CD8-positive, alpha-beta memory T cell (primary cell): Measurements from ENCODE around the gene WDPCP. TPM values are rescaled to one million over a fixed set of nuclear protein-coding genes. Genes with fewer than 3 reads are reported as not detected.
"Not testable (repeated sequence)": the region's sequence is repeated elsewhere in the genome, so short reads cannot be mapped to it uniquely, and the experiment has no call there.

Source experiments
- CTCF ChIA-PET: fragments of 350-600 bp; sonication (Branson Sonifier 250); formaldehyde crosslinking; loops from one replicate; lab custom pipeline; 2021; ENCODE audit warnings: antibody characterized with exemption; lab: Charles Lee
- POLR2A ChIA-PET: fragments of 350-600 bp; sonication (Branson Sonifier 250); formaldehyde crosslinking; loops from one replicate; lab custom pipeline; 2021; ENCODE audit warnings: antibody characterized with exemption; lab: Charles Lee
- DNase-seq, 5 donors: peaks; one replicate each; pipeline versions ENCODE4 v3.0.0 to v3.0.0-alpha.2; 2020 to 2022; ENCODE audit warnings: mixed read lengths in 1 of 5
- H3K27ac ChIP-seq: one replicate; pipeline ENCODE4 v1.7.0; 2013; ENCODE audit warnings: low read depth, mild to moderate bottlenecking, low read length, moderate library complexity
- H3K27me3 ChIP-seq: 2 replicates; pipeline ENCODE4 v1.7.0; 2013; ENCODE audit warnings: low read length, mild to moderate bottlenecking; ENCODE audit not compliant: insufficient read depth, poor library complexity, severe bottlenecking
- H3K36me3 ChIP-seq: 2 replicates; pipeline ENCODE4 v1.7.0; 2013; ENCODE audit warnings: mild to moderate bottlenecking, low read length, moderate library complexity; ENCODE audit not compliant: insufficient read depth
- H3K4me1 ChIP-seq: 2 replicates; pipeline ENCODE4 v1.7.0; 2013; ENCODE audit warnings: mild to moderate bottlenecking, low read length, moderate library complexity; ENCODE audit not compliant: insufficient read depth
- H3K4me3 ChIP-seq: 2 replicates; pipeline ENCODE4 v1.7.0; 2013; ENCODE audit warnings: mild to moderate bottlenecking, low read length
- H3K9me3 ChIP-seq: 2 replicates; pipeline ENCODE4 v1.7.0; 2013; ENCODE audit warnings: mild to moderate bottlenecking, low read length
- H3K27ac Mint-ChIP-seq, 8 donors: one replicate each; pipeline ENCODE4 v1.8.0; 2020 to 2021; ENCODE audit warnings: mixed read lengths in 8 of 8, mild to moderate bottlenecking in 6 of 8, inconsistent platforms in 3 of 8, moderate library complexity in 3 of 8
- H3K27me3 Mint-ChIP-seq, 2 donors: one replicate each; pipeline ENCODE4 v1.8.0; 2020 to 2021; ENCODE audit warnings: mixed read lengths in 2 of 2, mild to moderate bottlenecking in 1 of 2, moderate library complexity in 1 of 2
- H3K36me3 Mint-ChIP-seq, 3 donors: one replicate each; pipeline ENCODE4 v1.8.0; 2020 to 2021; ENCODE audit warnings: mixed read lengths in 3 of 3, inconsistent platforms in 1 of 3, mild to moderate bottlenecking in 1 of 3
- H3K4me1 Mint-ChIP-seq, 3 donors: one replicate each; pipeline ENCODE4 v1.8.0; 2020 to 2021; ENCODE audit warnings: mixed read lengths in 3 of 3, inconsistent platforms in 1 of 3, mild to moderate bottlenecking in 1 of 3
- H3K4me3 Mint-ChIP-seq, 7 donors: one replicate each; pipeline ENCODE4 v1.8.0; 2020 to 2021; ENCODE audit warnings: mixed read lengths in 7 of 7, mild to moderate bottlenecking in 6 of 7, moderate library complexity in 4 of 7, inconsistent platforms in 2 of 7
- H3K9me3 Mint-ChIP-seq, 5 donors: one replicate each; pipeline ENCODE4 v1.8.0; 2020 to 2022; ENCODE audit warnings: mixed read lengths in 5 of 5, mild to moderate bottlenecking in 3 of 5, moderate library complexity in 2 of 5, inconsistent platforms in 1 of 5
- polyA plus RNA-seq: library from polyadenylated mRNA; unstranded; fragments of 300-500 nt; fragmentation: Illumina TruSeq; gene quantifications from one replicate; pipeline ENCODE4 v1.2.3, GENCODE V29; 2021
- total RNA-seq, 2 experiments: library from RNA; stranded (reverse); gene quantifications; one replicate each; pipeline ENCODE4 v1.2.3, GENCODE V29; 2021

Gene WDPCP
- total and polyA plus RNA-seq, 3 experiments from 2014 or later, result 5.9 to 7.9 (median 7.2) TPM

GRCh38 chr2:63573026-63573425 is 15.3 kb downstream of the WDPCP start:
- H3K36me3 Mint-ChIP-seq, result peaks cover 14 to 42% (median 17%) of the 10 kb centered on the region in 3 donors
- H3K27me3 ChIP-seq, DNase-seq, H3K27ac ChIP-seq, H3K27me3 Mint-ChIP-seq, H3K9me3 ChIP-seq, H3K4me1 Mint-ChIP-seq, CTCF ChIA-PET, POLR2A ChIA-PET, H3K4me1 ChIP-seq, H3K4me3 ChIP-seq, H3K36me3 ChIP-seq, H3K4me3 Mint-ChIP-seq, H3K27ac Mint-ChIP-seq: not testable (repeated sequence)
- H3K9me3 Mint-ChIP-seq, result peaks cover 5 to 22% (median 21%) of the 10 kb centered on the region in 5 donors

- no peaks in the 10 kb centered on the region for H3K36me3 ChIP-seq
- no peak overlapping the region for H3K27ac ChIP-seq
- H3K4me3 ChIP-seq, result no peak overlapping the region
- no peaks in the 10 kb centered on the region for H3K27me3 ChIP-seq
- H3K36me3 Mint-ChIP-seq, result peaks cover 15 to 53% (median 20%) of the 10 kb centered on the region in 3 donors
- H3K4me1 Mint-ChIP-seq, result no peaks in the 10 kb centered on the region
- POLR2A ChIA-PET, result no interaction called here
- peaks cover 5 to 31% (median 27%) of the 10 kb centered on the region in 5 donors for H3K9me3 Mint-ChIP-seq
- DNase-seq, result no peak
- CTCF ChIA-PET, result no interaction called here
- H3K27ac Mint-ChIP-seq, result no peak overlapping the region
- H3K27me3 Mint-ChIP-seq, result no peaks in the 10 kb centered on the region
- no peak overlapping the region for H3K4me3 Mint-ChIP-seq
- no peaks in the 10 kb centered on the region for H3K9me3 ChIP-seq
- no peaks in the 10 kb centered on the region for H3K4me1 ChIP-seq
These were observed 16.3 kb downstream of the WDPCP start for GRCh38 chr2:63572001-63572400.

GRCh38 chr2:63571291-63571690 is 17.0 kb downstream of the WDPCP start:
- CTCF ChIA-PET, result no interaction called here
- no peak overlapping the region for H3K27ac Mint-ChIP-seq
- H3K27ac ChIP-seq, result no peak overlapping the region
- H3K4me1 Mint-ChIP-seq, result peaks cover 0 to under 1% (median 0%) of the 10 kb centered on the region in 3 donors
- H3K36me3 ChIP-seq, result no peaks in the 10 kb centered on the region
- H3K4me3 ChIP-seq, result no peak overlapping the region
- no peaks in the 10 kb centered on the region for H3K4me1 ChIP-seq
- H3K4me3 Mint-ChIP-seq, result no peak overlapping the region
- peaks cover 15 to 60% (median 20%) of the 10 kb centered on the region in 3 donors for H3K36me3 Mint-ChIP-seq
- no peaks in the 10 kb centered on the region for H3K27me3 Mint-ChIP-seq
- peaks cover 5 to 32% (median 27%) of the 10 kb centered on the region in 5 donors for H3K9me3 Mint-ChIP-seq
- no peak for DNase-seq
- no peaks in the 10 kb centered on the region for H3K9me3 ChIP-seq
- POLR2A ChIA-PET, result no interaction called here
- H3K27me3 ChIP-seq, result no peaks in the 10 kb centered on the region

GRCh38 chr2:63569740-63570139 is 18.5 kb downstream of the WDPCP start:
- peaks cover 5 to 32% (median 27%) of the 10 kb centered on the region in 5 donors for H3K9me3 Mint-ChIP-seq

GRCh38 chr2:63562751-63563150 is 25.5 kb downstream of the WDPCP start:
- no peak for DNase-seq
- POLR2A ChIA-PET, result no interaction called here
- no peak overlapping the region for H3K27ac ChIP-seq
- peaks cover 3 to 42% (median 28%) of the 10 kb centered on the region in 5 donors for H3K9me3 Mint-ChIP-seq
- H3K4me3 ChIP-seq, result no peak overlapping the region
- H3K4me1 ChIP-seq, result no peaks in the 10 kb centered on the region
- H3K9me3 ChIP-seq, result peaks cover 3% of the 10 kb centered on the region
- no peaks in the 10 kb centered on the region for H3K36me3 ChIP-seq
- H3K4me1 Mint-ChIP-seq, result peaks cover 3 to 4% (median 4%) of the 10 kb centered on the region in 3 donors
- CTCF ChIA-PET, result no interaction called here
- no peak overlapping the region for H3K4me3 Mint-ChIP-seq
- no peaks in the 10 kb centered on the region for H3K27me3 Mint-ChIP-seq
- no peak overlapping the region for H3K27ac Mint-ChIP-seq
- no peaks in the 10 kb centered on the region for H3K27me3 ChIP-seq
- H3K36me3 Mint-ChIP-seq, result peaks cover 9 to 60% (median 34%) of the 10 kb centered on the region in 3 donors

More at GRCh38 chr2:63569740-63570139, 18.5 kb downstream of the WDPCP start:
- no peak overlapping the region for H3K4me3 Mint-ChIP-seq
- no peaks in the 10 kb centered on the region for H3K9me3 ChIP-seq
- no peaks in the 10 kb centered on the region for H3K4me1 ChIP-seq
- H3K27me3 ChIP-seq, result no peaks in the 10 kb centered on the region
- H3K4me1 Mint-ChIP-seq, result peaks cover 0 to 1% (median 0%) of the 10 kb centered on the region in 3 donors
- H3K36me3 Mint-ChIP-seq, result peaks cover 17 to 65% (median 20%) of the 10 kb centered on the region in 3 donors
- H3K27me3 Mint-ChIP-seq, result no peaks in the 10 kb centered on the region
- no peak overlapping the region for H3K27ac Mint-ChIP-seq
- POLR2A ChIA-PET, result no interaction called here
- no peaks in the 10 kb centered on the region for H3K36me3 ChIP-seq
- CTCF ChIA-PET, result interaction anchor here (1.0 kb wide), 1 partner anchor 12 kb away, joined by 3 read pairs; no protein-coding TSS in a partner anchor
- no peak for DNase-seq
- H3K4me3 ChIP-seq, result no peak overlapping the region
- no peak overlapping the region for H3K27ac ChIP-seq

- H3K27me3 Mint-ChIP-seq, POLR2A ChIA-PET, H3K4me1 Mint-ChIP-seq, H3K27me3 ChIP-seq, CTCF ChIA-PET, H3K9me3 ChIP-seq, H3K4me3 Mint-ChIP-seq, H3K27ac Mint-ChIP-seq, DNase-seq, H3K27ac ChIP-seq, H3K36me3 ChIP-seq, H3K4me1 ChIP-seq, H3K4me3 ChIP-seq: not testable (repeated sequence)
- peaks cover 6 to 55% (median 42%) of the 10 kb centered on the region in 5 donors for H3K9me3 Mint-ChIP-seq
- H3K36me3 Mint-ChIP-seq, result peaks cover 16 to 66% (median 59%) of the 10 kb centered on the region in 3 donors
These were observed 29.4 kb downstream of the WDPCP start for GRCh38 chr2:63558922-63559321.

- H3K36me3 ChIP-seq, H3K4me1 ChIP-seq, POLR2A ChIA-PET, H3K27me3 Mint-ChIP-seq, H3K27ac ChIP-seq, H3K4me3 Mint-ChIP-seq, H3K4me1 Mint-ChIP-seq, H3K4me3 ChIP-seq, H3K27me3 ChIP-seq, H3K9me3 ChIP-seq: not testable (repeated sequence)
- DNase-seq, result peak in 1 of 5 donors; percentile 10
- Mint-ChIP-seq H3K9me3 (peaks cover 6 to 55% (median 42%) of the 10 kb centered on the region in 5 donors), H3K27ac (peak overlapping the region in 1 of 8 donors; percentile 3), H3K36me3 (peaks cover 17 to 77% (median 56%) of the 10 kb centered on the region in 3 donors)
- CTCF ChIA-PET, result interaction anchor here (1.5 kb wide), 1 partner anchor 12 kb away, joined by 3 read pairs; no protein-coding TSS in a partner anchor
These were observed 30.5 kb downstream of the WDPCP start for GRCh38 chr2:63557819-63558218.

- no peak overlapping the region for H3K27ac ChIP-seq
- H3K4me3 ChIP-seq, result no peak overlapping the region
- no peaks in the 10 kb centered on the region for H3K27me3 ChIP-seq
- Mint-ChIP-seq H3K27ac (no peak overlapping the region), H3K36me3 (peaks cover 15 to 71% (median 47%) of the 10 kb centered on the region in 3 donors), H3K9me3 (peaks cover 6 to 49% (median 40%) of the 10 kb centered on the region in 5 donors), H3K4me3 (peak overlapping the region in 1 of 7 donors; percentile 48), H3K4me1 (peaks cover 6 to 7% (median 6%) of the 10 kb centered on the region in 3 donors), H3K27me3 (no peaks in the 10 kb centered on the region)
- peaks cover 3% of the 10 kb centered on the region for H3K9me3 ChIP-seq
- no peaks in the 10 kb centered on the region for H3K36me3 ChIP-seq
- ChIA-PET CTCF (no interaction called here), POLR2A (no interaction called here)
- DNase-seq, result no peak
- no peaks in the 10 kb centered on the region for H3K4me1 ChIP-seq
These were observed 32.3 kb downstream of the WDPCP start for GRCh38 chr2:63555931-63556330.
